ENCODE data around the gene MFAP5. TPM values are rescaled to one million over a fixed set of nuclear protein-coding genes. Genes with fewer than 3 reads are reported as not detected.

Gene MFAP5
- total RNA-seq, 1 experiment from 2014 or later: not detected

DNA sequence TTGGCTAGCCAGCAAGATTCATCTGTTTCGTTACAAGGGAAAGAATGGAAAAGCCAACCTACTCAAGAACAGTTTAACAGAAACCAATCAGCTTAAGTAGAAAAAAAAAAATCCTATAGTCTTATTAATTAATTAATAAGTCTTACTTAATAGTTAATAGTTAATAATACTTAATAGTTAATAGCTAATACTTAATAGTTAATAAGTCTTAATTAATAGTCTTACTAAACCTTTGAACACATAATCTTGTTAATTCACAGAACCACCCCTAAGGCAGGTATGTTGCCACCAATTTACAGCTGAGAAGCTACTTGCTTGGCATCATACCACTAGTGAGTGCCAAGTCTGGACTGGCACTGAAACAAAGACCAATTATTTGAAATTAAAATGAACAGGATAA, 19.9 kb downstream of the MFAP5 start:
- POLR2A ChIA-PET (ENCODE audit: unreplicated experiment): no interaction called here
- Histone ChIP-seq H3K9me3 (ENCODE audit: low read length) (no peaks in the 10 kb centered on the region), H2AFZ (ENCODE audit: low read length) (no peak overlapping the region), H3K9ac (ENCODE audit: low read length) (no peak overlapping the region), H3K4me3 (ENCODE audit: low read length) (no peak overlapping the region), H3K27me3 (ENCODE audit: low read length) (peaks cover 2% of the 10 kb centered on the region; the same call in 1 of the 2 replicates), H3F3A (ENCODE audit: low read length, unreplicated experiment) (no peaks in the 10 kb centered on the region), H3K4me1 (ENCODE audit: insufficient read depth, low read length) (no peaks in the 10 kb centered on the region), H3K27ac (ENCODE audit: low read length) (no peak overlapping the region), H3K36me3 (ENCODE audit: low read depth, low read length) (no peaks in the 10 kb centered on the region), H3K79me2 (ENCODE audit: low read length) (no peaks in the 10 kb centered on the region), H3K4me2 (ENCODE audit: low read length) (no peak overlapping the region), H4K20me1 (ENCODE audit: low read length) (no peaks in the 10 kb centered on the region), H3K9me2 (replicated peaks; ENCODE audit: low read length) (no peaks in the 10 kb centered on the region)
- TF ChIP-seq, protein P1, sequence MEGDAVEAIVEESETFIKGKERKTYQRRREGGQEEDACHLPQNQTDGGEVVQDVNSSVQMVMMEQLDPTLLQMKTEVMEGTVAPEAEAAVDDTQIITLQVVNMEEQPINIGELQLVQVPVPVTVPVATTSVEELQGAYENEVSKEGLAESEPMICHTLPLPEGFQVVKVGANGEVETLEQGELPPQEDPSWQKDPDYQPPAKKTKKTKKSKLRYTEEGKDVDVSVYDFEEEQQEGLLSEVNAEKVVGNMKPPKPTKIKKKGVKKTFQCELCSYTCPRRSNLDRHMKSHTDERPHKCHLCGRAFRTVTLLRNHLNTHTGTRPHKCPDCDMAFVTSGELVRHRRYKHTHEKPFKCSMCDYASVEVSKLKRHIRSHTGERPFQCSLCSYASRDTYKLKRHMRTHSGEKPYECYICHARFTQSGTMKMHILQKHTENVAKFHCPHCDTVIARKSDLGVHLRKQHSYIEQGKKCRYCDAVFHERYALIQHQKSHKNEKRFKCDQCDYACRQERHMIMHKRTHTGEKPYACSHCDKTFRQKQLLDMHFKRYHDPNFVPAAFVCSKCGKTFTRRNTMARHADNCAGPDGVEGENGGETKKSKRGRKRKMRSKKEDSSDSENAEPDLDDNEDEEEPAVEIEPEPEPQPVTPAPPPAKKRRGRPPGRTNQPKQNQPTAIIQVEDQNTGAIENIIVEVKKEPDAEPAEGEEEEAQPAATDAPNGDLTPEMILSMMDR (conservative IDR thresholded peaks at IDR 0.05; ENCODE audit: low read depth, low read length): no peak
- TF ChIP-seq EZH2phosphoT487 (IDR thresholded peaks at IDR 0.05; ENCODE audit: borderline replicate concordance, low read length): no peak
- TF ChIP-seq EZH2 (IDR thresholded peaks at IDR 0.05; ENCODE audit: low read length, unreplicated experiment): no peak
- CTCF ChIA-PET: interaction anchor here (0.6 kb wide), 1 partner anchor 42 kb away, joined by 3 read pairs; no protein-coding TSS in a partner anchor
- BruUV-seq (replicated peaks): no TSS peak
- no peak for ATAC-seq
- intact Hi-C loops (cut with micrococcal nuclease): no loop called here
- no peak for DNase-seq

DNA sequence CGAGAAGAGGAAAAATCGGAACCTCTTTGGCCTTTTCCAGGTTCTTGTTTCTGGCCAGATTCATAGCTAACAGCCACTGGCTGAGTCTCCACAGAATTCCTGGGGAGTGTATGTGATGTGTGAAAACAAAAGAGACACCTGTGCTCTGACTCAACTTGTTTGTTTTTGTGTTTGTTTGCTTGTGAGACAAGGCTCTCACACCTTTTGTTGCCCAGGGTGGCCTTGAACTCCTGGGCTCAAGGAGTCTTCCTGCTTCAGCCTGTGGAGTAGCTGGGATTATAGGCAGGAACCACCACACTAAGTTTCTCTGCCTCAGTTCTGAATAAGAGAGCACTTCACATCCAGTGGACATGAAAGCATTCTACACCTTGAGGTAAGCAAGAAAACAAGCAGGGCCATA, 22.7 kb downstream of the MFAP5 start:
- Histone ChIP-seq H3K9ac (ENCODE audit: low read length) (no peak overlapping the region), H3K4me1 (ENCODE audit: insufficient read depth, low read length) (no peaks in the 10 kb centered on the region), H3K79me2 (ENCODE audit: low read length) (no peaks in the 10 kb centered on the region), H3K27ac (ENCODE audit: low read length) (no peak overlapping the region), H3K36me3 (ENCODE audit: low read depth, low read length) (no peaks in the 10 kb centered on the region), H3K4me3 (ENCODE audit: low read length) (no peak overlapping the region), H3K4me2 (ENCODE audit: low read length) (no peak overlapping the region), H4K20me1 (ENCODE audit: low read length) (no peaks in the 10 kb centered on the region), H2AFZ (ENCODE audit: low read length) (no peak overlapping the region), H3K9me3 (ENCODE audit: low read length) (no peaks in the 10 kb centered on the region), H3K9me2 (replicated peaks; ENCODE audit: low read length) (no peaks in the 10 kb centered on the region), H3K27me3 (ENCODE audit: low read length) (no peaks in the 10 kb centered on the region), H3F3A (ENCODE audit: low read length, unreplicated experiment) (no peaks in the 10 kb centered on the region)
- intact Hi-C loops (cut with micrococcal nuclease): no loop called here
- DNase-seq (no peak), ATAC-seq (no peak)
- TF ChIP-seq EZH2 (IDR thresholded peaks at IDR 0.05; ENCODE audit: low read length, unreplicated experiment) (no peak), EZH2phosphoT487 (IDR thresholded peaks at IDR 0.05; ENCODE audit: borderline replicate concordance, low read length) (no peak)
- TF ChIP-seq, protein P1 (conservative IDR thresholded peaks at IDR 0.05; ENCODE audit: low read depth, low read length): no peak
- ChIA-PET POLR2A (ENCODE audit: unreplicated experiment) (no interaction called here), CTCF (no interaction called here)
- no TSS peak for BruUV-seq (replicated peaks)

DNA sequence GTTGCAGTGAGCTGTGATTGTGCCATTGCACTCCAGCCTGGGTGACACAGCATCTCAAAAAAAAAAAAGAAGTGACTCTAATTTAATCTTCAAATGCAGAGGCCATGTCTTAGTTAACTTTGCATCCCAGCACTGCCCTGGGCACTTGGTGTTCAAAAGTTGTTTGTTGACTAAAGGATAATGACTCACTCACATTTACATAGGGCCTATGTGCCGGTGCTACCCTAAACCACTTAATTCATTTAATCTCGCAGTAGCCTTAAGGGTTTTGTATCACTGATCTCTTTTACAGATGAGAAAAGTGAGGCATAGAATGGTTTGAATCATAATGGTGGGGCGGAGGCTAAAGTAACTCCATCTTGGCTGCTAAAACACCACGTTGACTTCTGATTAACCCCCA, 23.7 kb downstream of the MFAP5 start:
- H3K27ac ChIP-seq (ENCODE audit: low read length): no peak overlapping the region
- no peaks in the 10 kb centered on the region for H3K9me2 ChIP-seq (replicated peaks; ENCODE audit: low read length)
- H3K4me3 ChIP-seq (ENCODE audit: low read length): no peak overlapping the region
- H2AFZ ChIP-seq (ENCODE audit: low read length): no peak overlapping the region
- ChIA-PET CTCF (no interaction called here), POLR2A (ENCODE audit: unreplicated experiment) (no interaction called here)
- H3K9ac ChIP-seq (ENCODE audit: low read length): no peak overlapping the region
- H3K36me3 ChIP-seq (ENCODE audit: low read depth, low read length): no peaks in the 10 kb centered on the region
- intact Hi-C loops (cut with micrococcal nuclease): no loop called here
- H3K79me2 ChIP-seq (ENCODE audit: low read length): no peaks in the 10 kb centered on the region
- no peaks in the 10 kb centered on the region for H3F3A ChIP-seq (ENCODE audit: low read length, unreplicated experiment)
- peaks cover 4% of the 10 kb centered on the region; the same call in 1 of the 2 replicates for H3K27me3 ChIP-seq (ENCODE audit: low read length)
- no peak overlapping the region for H3K4me2 ChIP-seq (ENCODE audit: low read length)
- no peak for TF ChIP-seq EZH2 (IDR thresholded peaks at IDR 0.05; ENCODE audit: low read length, unreplicated experiment)
- TF ChIP-seq, protein P1 (conservative IDR thresholded peaks at IDR 0.05; ENCODE audit: low read depth, low read length): no peak
- TF ChIP-seq EZH2phosphoT487 (IDR thresholded peaks at IDR 0.05; ENCODE audit: borderline replicate concordance, low read length): no peak
- H3K9me3 ChIP-seq (ENCODE audit: low read length): no peaks in the 10 kb centered on the region
- no peaks in the 10 kb centered on the region for H4K20me1 ChIP-seq (ENCODE audit: low read length)
- DNase-seq (no peak), ATAC-seq (no peak)
- no TSS peak for BruUV-seq (replicated peaks)
- H3K4me1 ChIP-seq (ENCODE audit: insufficient read depth, low read length): no peaks in the 10 kb centered on the region

Measured in PC-3 (cell line).